H1 (cell line): ENCODE data around the gene ADAMTSL2. TPM values are rescaled to one million over a fixed set of nuclear protein-coding genes. Genes with fewer than 3 reads are reported as not detected.

Experiments
- CTCF ChIA-PET: fragments of 300-600 bp; sonication (Branson Sonifier 250); formaldehyde crosslinking; loops from one replicate; lab custom pipeline; 2021; ENCODE audit not compliant: partially characterized antibody; lab: Charles Lee
- POLR2A ChIA-PET: fragments of 300-600 bp; sonication (Branson Sonifier 250); formaldehyde crosslinking; loops from one replicate; lab custom pipeline; 2021; ENCODE audit warnings: inconsistent platforms; ENCODE audit not compliant: partially characterized antibody; lab: Charles Lee
- DNase-seq, 2 experiments: peaks; one replicate each; pipeline versions ENCODE4 v3.0.0 to v3.0.0-alpha.2; 2010 to 2022; ENCODE audit warnings: low spot score in 2 of 2, low read depth in 1 of 2, mixed read lengths in 1 of 2
- FAIRE-seq: peaks from 2 replicates; lab custom pipeline; 2011; peaks lifted over from hg19 to GRCh38; lab: Jason Lieb, UNC
- H2AFZ ChIP-seq: 2 replicates; pipeline ENCODE4 v1.8.1; 2012; ENCODE audit warnings: low read length, inconsistent platforms
- H2AK5ac ChIP-seq: 2 replicates; pipeline ENCODE4 v1.6.1; 2013; ENCODE audit warnings: low read depth, low read length
- H2BK120ac ChIP-seq: replicated peaks from 2 replicates; pipeline ENCODE3; 2013; ENCODE audit warnings: low read depth, low read length, inconsistent platforms
- H2BK12ac ChIP-seq: 2 replicates; pipeline ENCODE4 v1.6.1; 2013; ENCODE audit warnings: low read depth, low read length
- H2BK15ac ChIP-seq: 2 replicates; pipeline ENCODE4 v1.6.1; 2013; ENCODE audit warnings: low read length
- H2BK20ac ChIP-seq: 2 replicates; pipeline ENCODE4 v1.6.1; 2013; ENCODE audit warnings: low read length
- H2BK5ac ChIP-seq: 2 replicates; pipeline ENCODE4 v1.6.1; 2013; ENCODE audit warnings: low read depth, low read length
- H3K14ac ChIP-seq: 2 replicates; pipeline ENCODE4 v1.6.1; 2013; ENCODE audit warnings: inconsistent platforms; ENCODE audit not compliant: insufficient read length
- H3K18ac ChIP-seq: 2 replicates; pipeline ENCODE4 v1.6.1; 2013; ENCODE audit warnings: low read length; ENCODE audit errors: extremely low read depth
- H3K23ac ChIP-seq: 2 replicates; pipeline ENCODE4 v1.6.1; 2013; ENCODE audit warnings: inconsistent platforms; ENCODE audit not compliant: insufficient read length
- H3K23me2 ChIP-seq: 2 replicates; pipeline ENCODE4 v1.6.1; 2013; ENCODE audit warnings: low read depth, low read length
- H3K27ac ChIP-seq: 2 replicates; pipeline ENCODE4 v1.6.1; 2011; ENCODE audit warnings: low read depth, low read length, inconsistent platforms
- H3K27me3 ChIP-seq, 4 experiments: replicated peaks in 1 of 4; 1 replicate in 1 of 4; 2 replicates in 3 of 4; pipeline versions ENCODE4 v1.6.1 to v1.8.1; 2011 to 2013; ENCODE audit warnings: low read length in 3 of 4, mild to moderate bottlenecking in 3 of 4, inconsistent platforms in 2 of 4, mixed read lengths in 2 of 4, moderate library complexity in 1 of 4; ENCODE audit not compliant: control insufficient read depth in 3 of 4, insufficient read depth in 3 of 4; ENCODE audit errors: extremely low read depth in 1 of 4
- H3K36me3 ChIP-seq, 4 experiments: 2 replicates each; pipeline versions ENCODE4 v1.6.1 to v1.8.1; 2011 to 2013; ENCODE audit warnings: mild to moderate bottlenecking in 4 of 4, low read length in 3 of 4, moderate library complexity in 2 of 4, control low read depth in 1 of 4, inconsistent platforms in 1 of 4; ENCODE audit not compliant: insufficient read depth in 4 of 4, control insufficient read depth in 2 of 4
- H3K4ac ChIP-seq: replicated peaks from 2 replicates; pipeline ENCODE3; 2013; ENCODE audit warnings: low read length, low read depth, mixed read lengths, inconsistent platforms; ENCODE audit not compliant: insufficient read length
- H3K4me1 ChIP-seq, 4 experiments: replicated peaks in 1 of 4; 1 replicate in 1 of 4; 2 replicates in 3 of 4; pipeline versions ENCODE4 v1.6.1 to v1.8.1; 2011 to 2013; ENCODE audit warnings: low read length in 3 of 4, inconsistent platforms in 2 of 4, mixed read lengths in 1 of 4; ENCODE audit not compliant: insufficient read depth in 4 of 4, control insufficient read depth in 3 of 4
- H3K4me2 ChIP-seq, 2 experiments: 2 replicates each; pipeline versions ENCODE4 v1.6.1 to v1.8.1; 2011 to 2013; ENCODE audit warnings: low read depth in 2 of 2, low read length in 2 of 2, control low read depth in 1 of 2, inconsistent platforms in 1 of 2, mild to moderate bottlenecking in 1 of 2; ENCODE audit not compliant: insufficient read depth in 1 of 2
- H3K4me3 ChIP-seq, 4 experiments: fragments of 200-600, 300-600 bp in 1 of 4; sonication (generic), shearing (Covaris generic), sonication (Bioruptor Twin) in 1 of 4; 2 replicates each; pipeline versions ENCODE4 v1.5.1 to v1.8.1; 2011 to 2016; ENCODE audit warnings: low read length in 4 of 4, low read depth in 3 of 4, control low read depth in 2 of 4, inconsistent platforms in 2 of 4, mild to moderate bottlenecking in 2 of 4, mixed read lengths in 1 of 4, moderate library complexity in 1 of 4; ENCODE audit not compliant: insufficient read depth in 2 of 4; ENCODE audit errors: extremely low read depth in 1 of 4
- H3K56ac ChIP-seq: replicated peaks from 2 replicates; pipeline ENCODE3; 2013; ENCODE audit warnings: low read depth, mild to moderate bottlenecking, mixed read lengths, low read length, inconsistent platforms; ENCODE audit not compliant: insufficient read length
- H3K79me1 ChIP-seq: 2 replicates; pipeline ENCODE4 v1.6.1; 2013; ENCODE audit warnings: low read depth, low read length, control low read depth
- H3K79me2 ChIP-seq, 2 experiments: 2 replicates each; pipeline versions ENCODE4 v1.6.1 to v1.8.1; 2012 to 2013; ENCODE audit warnings: low read length in 2 of 2, mild to moderate bottlenecking in 2 of 2, inconsistent platforms in 1 of 2; ENCODE audit not compliant: insufficient read depth in 2 of 2, control insufficient read depth in 1 of 2
- H3K9ac ChIP-seq, 4 experiments: replicated peaks in 1 of 4; 1 replicate in 1 of 4; 2 replicates in 3 of 4; pipeline versions ENCODE4 v1.6.1 to v1.8.1; 2011 to 2013; ENCODE audit warnings: low read depth in 3 of 4, low read length in 3 of 4, control low read depth in 2 of 4, mild to moderate bottlenecking in 2 of 4, moderate library complexity in 2 of 4, inconsistent platforms in 1 of 4; ENCODE audit errors: extremely low read depth in 1 of 4
- H3K9me3 ChIP-seq, 2 experiments: 2 replicates each; pipeline versions ENCODE4 v1.6.1 to v1.8.1; 2012 to 2013; ENCODE audit warnings: mild to moderate bottlenecking in 2 of 2, moderate library complexity in 2 of 2, control low read depth in 1 of 2, inconsistent platforms in 1 of 2, low read depth in 1 of 2, low read length in 1 of 2, mixed read lengths in 1 of 2; ENCODE audit not compliant: insufficient read depth in 2 of 2
- H4K20me1 ChIP-seq, 2 experiments: replicated peaks in 1 of 2; 2 replicates each; pipeline versions ENCODE3 to v1.8.1; 2011 to 2013; ENCODE audit warnings: inconsistent platforms in 2 of 2, low read length in 2 of 2, mild to moderate bottlenecking in 1 of 2; ENCODE audit not compliant: insufficient read depth in 2 of 2, control insufficient read depth in 1 of 2
- H4K5ac ChIP-seq: 2 replicates; pipeline ENCODE4 v1.6.1; 2013; ENCODE audit warnings: low read length, low read depth, mixed read lengths, inconsistent platforms; ENCODE audit not compliant: insufficient read length
- H4K8ac ChIP-seq: 2 replicates; pipeline ENCODE4 v1.8.0; 2013; ENCODE audit warnings: mild to moderate bottlenecking, moderate library complexity, low read length, inconsistent platforms; ENCODE audit not compliant: insufficient read depth; ENCODE audit errors: extremely low read depth
- H4K91ac ChIP-seq: replicated peaks from 2 replicates; pipeline ENCODE3; 2013; ENCODE audit warnings: low read length, mixed read lengths, inconsistent platforms; ENCODE audit not compliant: insufficient read length
- SIX5 ChIP-seq: IDR thresholded peaks from 2 replicates; pipeline ENCODE4 v1.6.1; 2011; ENCODE audit warnings: mild to moderate bottlenecking, low read depth, low read length
- USF2 ChIP-seq: IDR thresholded peaks from 2 replicates; pipeline ENCODE4 v1.6.1; 2011; ENCODE audit warnings: low read length, improper control_type of control experiment
- ZNF274 ChIP-seq: IDR thresholded peaks from 2 replicates; pipeline ENCODE4 v1.7.0; 2012; ENCODE audit warnings: low read length, borderline replicate concordance; ENCODE audit errors: extremely low read depth
- WGBS, 2 experiments: shearing (Covaris generic) in 1 of 2; methylation state at CpG; one replicate each; pipeline versions ENCODE4 v1.1.6 to v1.1.7; 2013 to 2015; ENCODE audit warnings: low lambda C conversion rate in 2 of 2, mixed read lengths in 2 of 2, inconsistent platforms in 1 of 2, low coverage in 1 of 2, missing lambda C conversion rate in 1 of 2; ENCODE audit not compliant: insufficient replicate concordance in 2 of 2, insufficient coverage in 1 of 2, insufficient read length in 1 of 2; ENCODE audit errors: extremely low coverage in 1 of 2, missing lambda C conversion rate in 1 of 2; 5-methylcytosine and 5-hydroxymethylcytosine counted together
- polyA plus RNA-seq, 7 experiments: library from polyadenylated mRNA; depleted of rRNA in 3 of 7; stranded (reverse) in 5 of 7; unstranded in 2 of 7; fragments of >200 nt in 5 of 7; fragments of 200-250 nt in 2 of 7; gene quantifications; 1 replicate in 5 of 7; 2 replicates in 1 of 7; 4 replicates in 1 of 7; pipeline versions ENCODE4 v1.2.1 to v1.2.3, GENCODE V29; 2011 to 2013; ENCODE audit warnings: missing spikeins in 2 of 7, mixed read lengths in 2 of 7
- total RNA-seq: library from RNA; stranded (reverse); fragmentation: NEBNext Ultra II Directional; extraction: Animal tissue kit (Norgen Biotek cat#: 25700); gene quantifications from 2 replicates; pipeline ENCODE4 v1.2.1, GENCODE V29; 2021

ADAMTSL2 gene
- total and polyA plus RNA-seq, 2 of the 8 experiments (the other 6 are each of a cell fraction or from before 2014, with no cell fraction given): 0.74 to 0.76 TPM

GRCh38 chr9:133522073-133522910 is 12.2 kb upstream of the ADAMTSL2 start:
- no peak overlapping the region; the same call in 1 of the 2 replicates for H3K18ac ChIP-seq
- H3K79me1 ChIP-seq: no peaks in the 10 kb centered on the region
- no peak overlapping the region for H3K4ac ChIP-seq
- H3K14ac ChIP-seq: no peak overlapping the region
- H3K56ac ChIP-seq: no peak overlapping the region
- peak overlapping the region; percentile 1; the same call in 1 of the 2 replicates for H2BK15ac ChIP-seq
- no peak overlapping the region for H3K4me3 ChIP-seq
- no peak overlapping the region for H2AK5ac ChIP-seq
- H3K36me3 ChIP-seq: no peaks in the 10 kb centered on the region
- no peak overlapping the region for H3K27ac ChIP-seq
- 86% methylated on average over 13 of the region's 14 CpGs; no CpG with 5 or more reads in 1 of the 2 experiments for WGBS, 2 experiments
- H2BK120ac ChIP-seq: no peak overlapping the region
- TF ChIP-seq USF2: no peak
- no peak for TF ChIP-seq SIX5
- no peak for TF ChIP-seq ZNF274
- TF ChIP-seq, all 59 proteins: peak for 0
- ChIA-PET CTCF (interaction anchor here (0.6 to 2.1 kb wide), 8 partner anchors 9 to 113 kb away, joined by 3 to 7 read pairs (median 4); partner anchors contain the start of gene ADAMTSL2), POLR2A (interaction anchor here (0.6 kb wide), 1 partner anchor 133 kb away, joined by 3 read pairs; no protein-coding TSS in a partner anchor)
- no peak overlapping the region for H4K5ac ChIP-seq
- no peaks in the 10 kb centered on the region for H3K79me2 ChIP-seq
- FAIRE-seq (no peak), DNase-seq (no peak)
- no peaks in the 10 kb centered on the region for H4K20me1 ChIP-seq
- no peak overlapping the region for H2BK5ac ChIP-seq
- H2AFZ ChIP-seq: no peak overlapping the region
- H3K27me3 ChIP-seq: no peaks in the 10 kb centered on the region; a peak in 1 of 7 replicates
- no peak overlapping the region for H3K4me2 ChIP-seq
- H3K9me3 ChIP-seq: no peaks in the 10 kb centered on the region
- H3K4me1 ChIP-seq: peaks cover 4 to 14% (median 13%) of the 10 kb centered on the region in 4 experiments
- H3K9ac ChIP-seq: no peak overlapping the region
- H2BK20ac ChIP-seq: no peak overlapping the region
- H2BK12ac ChIP-seq: no peak overlapping the region
- no peaks in the 10 kb centered on the region; the same call in 1 of the 2 replicates for H3K23me2 ChIP-seq
- peak overlapping the region; percentile 29; the same call in 1 of the 2 replicates for H4K8ac ChIP-seq
- H3K23ac ChIP-seq: no peak overlapping the region
- no peak overlapping the region for H4K91ac ChIP-seq
